ENCODE results near the gene PHACTR3.

The PHACTR3 gene

GRCh38 chr20:59816146-59816738, 211.9 kb downstream of the PHACTR3 start:
- DNase-seq (ENCODE audit: low read depth): no peak

GRCh38 chr20:59817406-59817805, 213.1 kb downstream of the PHACTR3 start:
- DNase-seq (ENCODE audit: low read depth): no peak

DNA sequence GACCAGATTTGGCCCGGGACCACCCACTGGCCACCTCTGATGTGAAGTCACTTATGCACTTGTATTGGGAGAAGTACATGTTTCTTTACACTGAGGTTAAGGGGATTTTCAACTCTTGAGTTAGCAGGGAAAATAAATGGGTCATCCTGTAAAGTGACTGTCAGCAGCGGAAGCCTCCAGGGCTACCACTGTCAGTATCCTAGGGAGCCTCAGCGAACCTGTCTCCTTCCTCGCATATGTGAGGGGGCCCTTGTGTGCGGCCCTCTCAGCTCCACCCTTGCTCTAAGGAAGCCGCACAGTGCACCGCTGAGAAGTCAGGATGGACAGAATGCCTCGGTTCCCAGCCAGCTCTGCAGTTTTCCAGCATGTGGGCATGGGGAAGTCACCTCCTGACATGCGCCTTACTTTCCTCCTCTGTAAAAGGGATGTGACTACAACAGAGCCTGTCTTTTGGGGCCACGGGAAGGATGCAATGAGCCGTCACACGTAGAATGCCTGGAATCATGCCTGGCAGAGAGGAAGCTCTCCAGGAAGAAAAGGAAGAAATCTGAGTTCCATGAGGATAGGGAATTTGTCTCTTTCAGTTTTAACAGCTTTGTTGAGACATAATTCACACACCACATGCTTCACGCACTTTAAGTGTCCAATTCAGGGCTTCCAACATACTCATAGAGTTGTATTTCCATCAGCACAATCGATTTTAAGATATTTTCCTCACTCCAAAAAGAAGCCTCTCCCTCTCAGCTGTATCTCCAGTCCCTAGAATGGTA, 213.7 kb downstream of the PHACTR3 start:
- DNase-seq (ENCODE audit: low read depth): no peak

GRCh38 chr20:59818911-59819310, 214.6 kb downstream of the PHACTR3 start:
- DNase-seq (ENCODE audit: low read depth): no peak

- DNase-seq (ENCODE audit: low read depth): no peak
Observed at GRCh38 chr20:59819496-59820203, 215.3 kb downstream of the PHACTR3 start.

GRCh38 chr20:59820204-59821041, 216.1 kb downstream of the PHACTR3 start:
- DNase-seq (ENCODE audit: low read depth): no peak

DNA sequence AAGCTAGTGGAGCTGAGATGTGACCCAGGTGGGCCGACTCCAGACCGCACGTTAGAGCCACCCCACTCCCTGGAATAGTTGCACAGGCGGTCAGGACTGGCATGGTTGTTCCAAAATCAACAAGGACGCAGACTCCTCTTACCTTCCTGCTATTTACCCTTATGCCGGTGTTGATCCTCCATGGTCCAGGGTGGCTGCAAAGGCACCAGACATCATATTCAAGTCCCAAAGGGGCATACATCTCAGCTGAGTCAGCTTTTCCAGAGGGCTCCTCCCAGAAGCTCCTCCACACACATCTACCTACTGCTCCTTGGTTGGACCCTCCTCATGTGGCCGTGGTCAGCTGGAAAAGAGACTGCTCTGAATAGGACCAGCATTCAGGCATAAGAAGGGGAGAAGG, 216.9 kb downstream of the PHACTR3 start:
- DNase-seq (ENCODE audit: low read depth): no peak

- DNase-seq (ENCODE audit: low read depth): no peak
Observed at GRCh38 chr20:59821788-59822187, 217.4 kb downstream of the PHACTR3 start.

GRCh38 chr20:59822291-59823029, 218.1 kb downstream of the PHACTR3 start:
- DNase-seq (ENCODE audit: low read depth): no peak

GRCh38 chr20:59823030-59823423, 218.7 kb downstream of the PHACTR3 start:
- no peak for DNase-seq (ENCODE audit: low read depth)

DNA sequence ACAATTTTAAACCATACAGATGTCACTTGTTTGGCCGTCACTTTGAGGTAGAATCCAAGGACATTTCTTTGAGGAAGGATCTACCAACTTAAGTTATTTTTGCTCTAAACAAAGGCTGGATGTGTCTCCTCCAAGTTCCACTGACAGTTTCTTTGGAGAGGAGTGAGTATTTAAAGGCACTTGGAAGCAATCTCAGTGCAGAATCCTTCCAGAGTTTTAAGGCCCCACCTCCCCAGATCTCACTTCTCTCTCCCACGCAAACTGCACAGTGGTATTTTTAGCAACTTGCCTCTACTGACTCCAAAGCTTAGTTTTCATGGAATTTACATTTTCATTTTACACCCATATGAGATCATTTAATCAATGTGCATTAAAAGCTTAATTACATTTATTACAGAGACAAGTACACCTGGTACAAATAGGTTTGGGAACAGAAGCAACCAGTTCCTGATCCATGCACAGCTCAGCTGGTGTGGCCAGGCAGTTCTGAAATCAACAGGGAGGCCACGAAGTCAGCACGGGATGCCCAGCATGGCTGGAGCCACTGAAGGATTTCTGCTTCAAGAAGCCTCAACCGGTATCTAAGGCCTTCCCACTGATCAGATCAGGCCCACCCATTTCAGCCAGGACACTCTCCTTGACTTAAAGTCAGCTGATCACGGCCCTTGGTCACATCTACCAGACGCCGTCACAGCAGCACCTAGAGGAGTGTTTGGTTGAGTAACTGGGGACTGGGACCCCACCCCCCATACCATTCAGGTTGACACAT, 219.3 kb downstream of the PHACTR3 start:
- DNase-seq (ENCODE audit: low read depth): no peak

- DNase-seq (ENCODE audit: low read depth): no peak
Observed at GRCh38 chr20:59824711-59825562, 220.6 kb downstream of the PHACTR3 start.

- no peak for DNase-seq (ENCODE audit: low read depth)
Observed at GRCh38 chr20:59825563-59825920, 221.2 kb downstream of the PHACTR3 start.

DNA sequence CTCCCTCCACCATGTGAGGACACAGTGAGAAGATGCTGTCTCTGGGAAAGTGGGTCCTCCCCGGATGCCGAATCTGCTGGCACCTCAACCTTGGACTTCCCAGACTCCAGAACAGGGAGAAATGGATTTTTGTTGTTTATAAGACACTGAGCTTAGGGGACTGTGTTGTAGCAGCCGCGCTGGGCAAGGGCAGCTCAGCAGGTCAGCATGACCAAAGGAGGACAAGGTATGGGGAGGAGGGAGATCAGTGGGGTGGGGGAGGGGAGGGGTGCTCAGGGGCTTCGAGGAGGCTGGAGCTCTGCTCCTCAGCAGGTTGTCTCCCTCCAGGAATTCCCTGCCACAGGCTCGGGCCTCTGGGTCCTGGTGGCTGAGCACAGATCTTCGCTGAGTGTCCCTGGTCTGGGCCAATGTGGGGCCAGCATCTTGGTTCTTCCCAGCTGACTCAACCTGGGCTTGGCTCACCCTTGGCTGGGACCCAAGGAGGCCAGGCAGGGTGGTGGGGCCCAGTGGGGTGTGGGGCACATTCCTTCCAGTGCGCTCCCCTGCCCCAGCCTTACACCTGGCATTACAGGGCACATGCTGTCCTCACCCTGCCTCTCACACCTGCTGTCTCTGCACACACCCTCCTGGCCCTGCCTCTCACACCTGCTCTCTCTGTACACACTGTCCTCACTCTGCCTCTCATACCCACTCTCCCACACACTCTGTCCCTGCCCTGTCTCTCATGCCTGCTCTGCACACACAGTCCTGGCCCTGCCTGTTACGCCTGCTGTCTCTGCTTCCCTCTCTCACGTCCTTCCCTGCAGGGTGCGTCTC, 221.8 kb downstream of the PHACTR3 start:
- DNase-seq (ENCODE audit: low read depth): no peak

DNA sequence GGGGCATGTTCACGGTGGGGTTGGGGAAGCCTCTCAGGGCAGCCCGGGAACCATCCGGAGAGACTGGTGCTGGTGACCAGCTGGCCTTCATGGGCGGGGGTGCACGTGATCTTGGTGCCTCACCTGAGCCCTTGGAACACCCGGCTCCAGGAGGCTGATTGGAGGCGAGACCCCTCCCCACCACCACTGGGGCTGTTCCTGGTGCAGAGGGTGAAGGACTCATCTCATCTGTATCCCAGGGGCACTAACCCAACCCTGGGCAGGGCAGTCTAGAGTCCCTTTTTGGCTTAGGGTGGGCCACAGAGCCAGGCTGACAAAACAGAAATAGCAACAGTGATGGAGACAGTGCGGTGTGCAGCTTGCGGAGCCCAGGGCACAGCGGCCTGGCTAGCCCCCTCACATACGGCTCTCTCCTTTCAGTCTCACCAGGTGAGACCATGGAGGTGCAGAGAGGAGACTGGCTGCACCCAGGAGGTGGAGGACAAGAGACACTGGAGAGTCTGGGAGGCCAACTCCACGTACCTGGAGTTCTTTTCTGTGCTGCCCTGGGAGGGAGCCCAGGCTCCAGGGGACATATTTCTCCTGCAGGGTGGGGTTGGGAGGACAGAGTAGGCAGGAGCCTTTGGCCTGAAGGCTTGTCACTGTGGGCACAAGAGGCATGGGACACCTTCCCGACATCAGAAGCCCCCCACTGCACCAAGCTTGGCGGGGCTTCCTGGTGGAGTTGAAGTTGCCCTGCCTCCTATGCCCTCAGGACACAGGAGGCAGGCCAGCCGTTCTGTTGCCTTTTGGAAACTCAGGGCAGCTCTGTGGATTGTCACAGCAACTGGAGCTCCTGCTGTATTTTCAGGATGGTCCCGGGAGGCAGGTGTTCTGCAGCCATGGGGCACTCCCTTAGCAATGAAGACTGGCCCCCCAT, 223.1 kb downstream of the PHACTR3 start:
- no peak for DNase-seq (ENCODE audit: low read depth)

- DNase-seq (ENCODE audit: low read depth): no peak
Observed at GRCh38 chr20:59828125-59829053, 224.0 kb downstream of the PHACTR3 start.

Data from stimulated activated CD8-positive, alpha-beta memory T cell treated with anti-CD3 and anti-CD28 coated beads, Interleukin-7, amount 100 ng/mL, for 24 hours (primary cell).